Nephron progenitor cell (in vitro differentiated cells): ENCODE results near the gene S1PR4.
A peak's percentile ranks its signal among the peaks of the same experiment; 100 is the strongest.
"Not testable (repeated sequence)": the region's sequence is repeated elsewhere in the genome, so short reads cannot be mapped to it uniquely, and the experiment has no call there.

Experiments used
- DNase-seq: peaks from one replicate; pipeline ENCODE4 v3.0.0; 2021
- H3K27ac Mint-ChIP-seq: 2 replicates; pipeline ENCODE4 v1.8.0; 2021; ENCODE audit warnings: mild to moderate bottlenecking, moderate library complexity, mixed read lengths
- H3K27me3 Mint-ChIP-seq: 2 replicates; pipeline ENCODE4 v1.8.0; 2021; ENCODE audit warnings: mild to moderate bottlenecking, low read depth, mixed read lengths; ENCODE audit not compliant: poor library complexity
- H3K36me3 Mint-ChIP-seq: 2 replicates; pipeline ENCODE4 v1.8.0; 2021; ENCODE audit warnings: low read depth, mixed read lengths
- H3K4me1 Mint-ChIP-seq: 2 replicates; pipeline ENCODE4 v1.8.0; 2021; ENCODE audit warnings: mixed read lengths
- H3K4me3 Mint-ChIP-seq: 2 replicates; pipeline ENCODE4 v1.8.0; 2021; ENCODE audit warnings: mild to moderate bottlenecking, moderate library complexity, mixed read lengths
- H3K9me3 Mint-ChIP-seq: 2 replicates; pipeline ENCODE4 v1.8.0; 2021; ENCODE audit warnings: mild to moderate bottlenecking, moderate library complexity, mixed read lengths
- CTCF ChIP-seq: fragments of 200-600 bp; sonication (generic); IDR thresholded peaks from 2 replicates; pipeline ENCODE4 v1.5.0; 2021; ENCODE audit warnings: antibody characterized with exemption

Gene S1PR4

GRCh38 chr19:3162418-3163229 lies 15.9 kb upstream of the S1PR4 start:
- no peaks in the 10 kb centered on the region for H3K4me1 Mint-ChIP-seq
- no peak for TF ChIP-seq CTCF
- no peak overlapping the region for H3K4me3 Mint-ChIP-seq
- H3K27ac Mint-ChIP-seq = no peak overlapping the region
- peaks cover 4% of the 10 kb centered on the region for H3K9me3 Mint-ChIP-seq
- no peaks in the 10 kb centered on the region for H3K36me3 Mint-ChIP-seq
- no peak for DNase-seq
- H3K27me3 Mint-ChIP-seq = peaks cover 71% of the 10 kb centered on the region

GRCh38 chr19:3163230-3163886 lies 15.2 kb upstream of the S1PR4 start:
- DNase-seq = peak; percentile 73
- Mint-ChIP-seq H3K4me1 (no peaks in the 10 kb centered on the region), H3K27me3 (peaks cover 68% of the 10 kb centered on the region), H3K27ac (no peak overlapping the region), H3K9me3 (peaks cover 4% of the 10 kb centered on the region), H3K36me3 (no peaks in the 10 kb centered on the region), H3K4me3 (no peak overlapping the region)
- peak; percentile 95 for TF ChIP-seq CTCF

GRCh38 chr19:3163943-3164342 lies 14.6 kb upstream of the S1PR4 start:
- TF ChIP-seq CTCF = no peak
- Mint-ChIP-seq H3K27me3 (peaks cover 65% of the 10 kb centered on the region), H3K4me1 (no peaks in the 10 kb centered on the region), H3K4me3 (no peak overlapping the region), H3K9me3 (peaks cover 4% of the 10 kb centered on the region), H3K36me3 (no peaks in the 10 kb centered on the region), H3K27ac (no peak overlapping the region)
- no peak for DNase-seq

- H3K36me3 Mint-ChIP-seq = no peaks in the 10 kb centered on the region
- TF ChIP-seq CTCF = no peak
- no peak overlapping the region for H3K27ac Mint-ChIP-seq
- H3K27me3 Mint-ChIP-seq = peaks cover 73% of the 10 kb centered on the region
- H3K9me3 Mint-ChIP-seq = no peaks in the 10 kb centered on the region
- no peaks in the 10 kb centered on the region for H3K4me1 Mint-ChIP-seq
- H3K4me3 Mint-ChIP-seq = no peak overlapping the region
- DNase-seq = no peak
These were observed 10.9 kb upstream of the S1PR4 start for GRCh38 chr19:3167533-3168272.

GRCh38 chr19:3171894-3172672 lies 6.5 kb upstream of the S1PR4 start:
- H3K27me3 Mint-ChIP-seq = peaks cover 34% of the 10 kb centered on the region
- no peak for DNase-seq
- H3K36me3 Mint-ChIP-seq = no peaks in the 10 kb centered on the region
- no peak for TF ChIP-seq CTCF
- no peaks in the 10 kb centered on the region for H3K4me1 Mint-ChIP-seq
- no peak overlapping the region for H3K4me3 Mint-ChIP-seq
- no peaks in the 10 kb centered on the region for H3K9me3 Mint-ChIP-seq
- peak overlapping the region; percentile 42 for H3K27ac Mint-ChIP-seq

- not testable (repeated sequence) for H3K9me3 Mint-ChIP-seq, H3K36me3 Mint-ChIP-seq, DNase-seq, H3K4me1 Mint-ChIP-seq, H3K27ac Mint-ChIP-seq, H3K4me3 Mint-ChIP-seq
- peaks cover 28% of the 10 kb centered on the region for H3K27me3 Mint-ChIP-seq
These were observed 5.9 kb upstream of the S1PR4 start for GRCh38 chr19:3172673-3173000.
